GM21786 (cell line): ENCODE results near the gene OLIG2.

Experiments
- ATAC-seq: cut with Tn5 transposase; IDR thresholded peaks from one replicate; pipeline ENCODE4 v1.9.1; 2021; ENCODE audit not compliant: unreplicated experiment

OLIG2 gene

GRCh38 chr21:33063907-33064622, 38.3 kb downstream of the OLIG2 start:
- ATAC-seq = no peak

GRCh38 chr21:33064623-33065390, 39.1 kb downstream of the OLIG2 start:
- no peak for ATAC-seq

GRCh38 chr21:33067043-33067442, 41.3 kb downstream of the OLIG2 start:
- ATAC-seq = no peak

GRCh38 chr21:33067457-33067856, 41.7 kb downstream of the OLIG2 start:
- no peak for ATAC-seq

- ATAC-seq = no peak
Observed at GRCh38 chr21:33069243-33069642, 43.5 kb downstream of the OLIG2 start.

GRCh38 chr21:33069645-33069993, 43.9 kb downstream of the OLIG2 start:
- no peak for ATAC-seq

- no peak for ATAC-seq
Observed at GRCh38 chr21:33069994-33070743, 44.4 kb downstream of the OLIG2 start, which contains the start of gene OLIG1. OLIG1 (plus strand) TSS chr21:33070141; CDS start chr21:33070247, 106 bp downstream.

GRCh38 chr21:33070744-33070997, 44.9 kb downstream of the OLIG2 start:
- ATAC-seq = no peak

GRCh38 chr21:33070998-33071769, 45.4 kb downstream of the OLIG2 start:
- no peak for ATAC-seq

- no peak for ATAC-seq
Observed at GRCh38 chr21:33071770-33072306, 46.1 kb downstream of the OLIG2 start.

GRCh38 chr21:33073636-33074035, 47.9 kb downstream of the OLIG2 start:
- ATAC-seq = no peak

- no peak for ATAC-seq
Observed at GRCh38 chr21:33075128-33075527, 49.4 kb downstream of the OLIG2 start.

- no peak for ATAC-seq
Observed at GRCh38 chr21:33075596-33076195, 50.0 kb downstream of the OLIG2 start.

- no peak for ATAC-seq
Observed at GRCh38 chr21:33076600-33077329, 51.0 kb downstream of the OLIG2 start.
